Epithelial cell of proximal tubule (primary cell): ENCODE data around the gene RNF114. TPM values are rescaled to one million over a fixed set of nuclear protein-coding genes. Genes with fewer than 3 reads are reported as not detected.

Experiments used
- DNase-seq: peaks from one replicate; pipeline ENCODE4 v3.0.0-alpha.2; 2011; ENCODE audit warnings: low read depth
- H3K4me3 ChIP-seq: 2 replicates; pipeline ENCODE4 v1.5.1; 2011; ENCODE audit warnings: low read depth, mild to moderate bottlenecking, low read length
- total RNA-seq: library from RNA; depleted of rRNA; stranded (reverse); fragments of >200 nt; gene quantifications from 2 replicates; pipeline ENCODE4 v1.2.3, GENCODE V29; 2015
- TF ChIP-seq, protein P1 (sequence below): conservative IDR thresholded peaks from 2 replicates; pipeline ENCODE4 v1.5.1; 2012; ENCODE audit warnings: low read depth, mild to moderate bottlenecking, low read length

The RNF114 gene
- total RNA-seq, 1 donor from 2014 or later: 157 TPM

GRCh38 chr20:49913399-49914047, 22.7 kb upstream of the RNF114 start:
- peak overlapping the region; percentile 99 for H3K4me3 ChIP-seq
- no peak for DNase-seq
- TF ChIP-seq, protein P1, sequence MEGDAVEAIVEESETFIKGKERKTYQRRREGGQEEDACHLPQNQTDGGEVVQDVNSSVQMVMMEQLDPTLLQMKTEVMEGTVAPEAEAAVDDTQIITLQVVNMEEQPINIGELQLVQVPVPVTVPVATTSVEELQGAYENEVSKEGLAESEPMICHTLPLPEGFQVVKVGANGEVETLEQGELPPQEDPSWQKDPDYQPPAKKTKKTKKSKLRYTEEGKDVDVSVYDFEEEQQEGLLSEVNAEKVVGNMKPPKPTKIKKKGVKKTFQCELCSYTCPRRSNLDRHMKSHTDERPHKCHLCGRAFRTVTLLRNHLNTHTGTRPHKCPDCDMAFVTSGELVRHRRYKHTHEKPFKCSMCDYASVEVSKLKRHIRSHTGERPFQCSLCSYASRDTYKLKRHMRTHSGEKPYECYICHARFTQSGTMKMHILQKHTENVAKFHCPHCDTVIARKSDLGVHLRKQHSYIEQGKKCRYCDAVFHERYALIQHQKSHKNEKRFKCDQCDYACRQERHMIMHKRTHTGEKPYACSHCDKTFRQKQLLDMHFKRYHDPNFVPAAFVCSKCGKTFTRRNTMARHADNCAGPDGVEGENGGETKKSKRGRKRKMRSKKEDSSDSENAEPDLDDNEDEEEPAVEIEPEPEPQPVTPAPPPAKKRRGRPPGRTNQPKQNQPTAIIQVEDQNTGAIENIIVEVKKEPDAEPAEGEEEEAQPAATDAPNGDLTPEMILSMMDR: no peak

DNA sequence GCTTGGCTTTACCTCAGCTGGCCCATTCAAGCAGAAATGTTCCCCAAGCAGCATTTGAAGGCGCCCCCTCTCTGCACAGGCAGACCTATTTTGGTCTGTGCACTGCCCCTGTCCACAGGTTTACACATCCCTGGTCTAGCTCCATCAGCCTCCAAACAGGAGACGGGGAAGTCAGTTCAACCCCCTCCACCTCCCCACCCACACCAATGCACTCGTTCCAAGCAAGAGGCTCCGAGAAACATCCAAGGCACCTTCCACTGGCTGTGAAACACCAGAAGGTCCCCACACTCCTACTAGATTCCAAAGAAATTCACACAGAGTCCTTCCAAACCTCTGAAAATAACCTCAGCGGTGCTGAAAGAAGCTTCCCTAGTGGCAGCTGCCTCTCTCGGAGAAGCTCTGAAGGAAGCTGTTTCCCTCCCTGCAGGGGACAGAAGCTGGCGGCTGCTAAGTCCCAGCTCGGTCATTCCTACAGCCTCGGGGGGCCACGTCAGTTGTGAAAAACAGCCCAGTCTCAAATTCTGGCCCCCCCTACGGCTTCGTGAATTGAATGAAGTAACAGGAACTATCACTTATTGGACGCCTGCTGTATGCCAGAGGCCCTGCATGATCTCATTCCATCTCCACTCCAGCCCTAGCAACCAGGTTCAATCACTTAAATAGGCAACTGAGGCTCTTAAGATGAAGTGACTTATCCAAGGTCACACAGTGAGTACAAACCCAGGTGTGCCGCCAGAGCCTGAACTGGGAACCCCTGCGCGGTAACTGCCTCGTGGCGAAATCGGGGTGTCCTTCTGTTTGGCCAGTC, 21.7 kb upstream of the RNF114 start:
- no peak for DNase-seq
- TF ChIP-seq, protein P1: no peak
- H3K4me3 ChIP-seq: peak overlapping the region; percentile 99

GRCh38 chr20:49915118-49915379, 21.1 kb upstream of the RNF114 start:
- TF ChIP-seq, protein P1: no peak
- no peak for DNase-seq
- H3K4me3 ChIP-seq: peak overlapping the region; percentile 99

GRCh38 chr20:49915380-49916145, 20.6 kb upstream of the RNF114 start, which contains the start of gene SPATA2:
Gene SPATA2, minus strand, starts transcription at chr20:49915529. Its CDS starts 7,039 bp downstream, at chr20:49908490.
- TF ChIP-seq, protein P1: no peak
- peak within 1 kb of the TSS; percentile 99 for H3K4me3 ChIP-seq
- no peak for DNase-seq

DNA sequence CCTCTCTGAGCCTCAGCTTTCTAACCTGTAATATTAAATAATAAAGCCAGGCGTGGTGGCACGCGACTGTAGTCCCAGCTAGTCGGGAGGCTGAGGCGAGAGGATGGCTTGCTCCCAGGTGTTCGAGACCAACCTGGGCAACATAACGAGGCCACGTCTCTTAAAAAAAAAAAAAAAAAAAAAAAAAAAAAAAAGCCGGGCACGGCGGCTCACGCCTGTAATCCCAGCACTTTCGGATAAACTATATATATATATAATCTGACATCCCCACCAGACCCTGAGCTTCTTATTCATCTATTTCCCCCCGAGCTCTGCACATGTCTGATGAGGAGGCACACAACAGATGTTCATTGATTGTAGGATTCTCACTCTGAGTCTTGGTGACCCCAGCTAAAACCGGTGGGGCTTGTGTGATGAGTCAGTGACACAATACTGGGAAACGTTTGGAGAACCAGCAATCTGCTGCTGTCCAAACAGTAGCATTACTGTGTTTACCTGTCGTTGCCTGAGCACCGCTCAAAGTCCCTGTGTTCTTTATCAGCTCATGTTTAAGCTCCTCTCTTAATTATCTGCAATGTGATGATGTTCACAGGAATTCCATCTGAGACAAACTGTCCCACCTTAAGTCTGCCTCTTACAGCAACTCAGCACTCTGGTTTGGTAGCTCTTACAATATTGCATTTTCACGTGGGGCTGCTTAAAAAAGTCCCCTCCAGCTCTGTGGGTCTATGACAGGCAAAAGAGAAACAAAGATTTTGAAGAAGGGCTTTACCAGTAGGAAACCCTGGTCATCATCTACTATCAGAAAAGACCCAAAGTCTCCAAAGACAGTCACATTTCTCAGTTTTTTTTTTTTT, 19.8 kb upstream of the RNF114 start:
- TF ChIP-seq, protein P1: no peak
- peak overlapping the region; percentile 99 for H3K4me3 ChIP-seq
- no peak for DNase-seq

DNA sequence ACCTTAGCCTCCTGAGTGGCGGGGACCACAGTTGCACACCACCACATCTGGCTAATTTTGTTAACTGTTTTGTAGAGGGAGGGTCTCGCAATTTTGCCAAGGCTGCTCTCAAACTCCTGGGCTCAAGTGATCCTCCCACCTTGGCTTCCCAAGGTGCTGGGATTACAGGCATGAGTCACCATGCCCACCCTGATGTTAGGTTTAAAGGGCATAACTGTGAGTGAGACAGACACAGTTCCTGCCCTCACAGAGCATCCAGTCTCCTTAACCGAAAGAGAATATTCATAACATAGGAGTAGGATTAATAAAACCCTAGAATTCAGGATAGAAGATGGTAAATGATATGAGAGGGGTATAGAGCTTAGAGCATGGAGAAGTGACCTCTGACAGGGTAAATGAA, 17.8 kb upstream of the RNF114 start:
- DNase-seq: no peak
- TF ChIP-seq, protein P1: no peak
- H3K4me3 ChIP-seq: no peak overlapping the region
